ENCODE results near the gene KAT6B.
"Not testable (repeated sequence)": the region's sequence is repeated elsewhere in the genome, so short reads cannot be mapped to it uniquely, and the experiment has no call there.

The KAT6B gene

GRCh38 chr10:75049316-75050148 lies 223.1 kb downstream of the KAT6B start:
- DNase-seq: no peak

GRCh38 chr10:75050149-75050919 lies 223.9 kb downstream of the KAT6B start:
- no peak for DNase-seq

GRCh38 chr10:75051308-75051707 lies 224.9 kb downstream of the KAT6B start:
- no peak for DNase-seq

GRCh38 chr10:75055896-75056406 lies 229.6 kb downstream of the KAT6B start:
- not testable (repeated sequence) for DNase-seq

GRCh38 chr10:75057680-75058079 lies 231.3 kb downstream of the KAT6B start:
- DNase-seq: no peak

GRCh38 chr10:75058161-75058560 lies 231.8 kb downstream of the KAT6B start:
- no peak for DNase-seq

- DNase-seq: no peak
Observed at GRCh38 chr10:75061709-75062505, 235.5 kb downstream of the KAT6B start.

- DNase-seq: no peak
Observed at GRCh38 chr10:75062506-75063299, 236.3 kb downstream of the KAT6B start.

GRCh38 chr10:75063461-75064230 lies 237.2 kb downstream of the KAT6B start:
- DNase-seq: no peak

GRCh38 chr10:75065076-75065475 lies 238.7 kb downstream of the KAT6B start:
- no peak for DNase-seq

GRCh38 chr10:75066271-75066670 lies 239.9 kb downstream of the KAT6B start:
- no peak for DNase-seq

GRCh38 chr10:75067272-75067671 lies 240.9 kb downstream of the KAT6B start:
- DNase-seq: no peak

- no peak for DNase-seq
Observed at GRCh38 chr10:75068523-75068922, 242.1 kb downstream of the KAT6B start.

GRCh38 chr10:75070476-75070875 lies 244.1 kb downstream of the KAT6B start:
- DNase-seq: no peak

- DNase-seq: no peak
Observed at GRCh38 chr10:75070961-75071428, 244.6 kb downstream of the KAT6B start.

GRCh38 chr10:75071756-75072155 lies 245.4 kb downstream of the KAT6B start:
- DNase-seq: no peak

GRCh38 chr10:75072727-75073126 lies 246.3 kb downstream of the KAT6B start:
- no peak for DNase-seq

GRCh38 chr10:75073442-75073841 lies 247.0 kb downstream of the KAT6B start:
- DNase-seq: no peak

GRCh38 chr10:75074711-75075445 lies 248.5 kb downstream of the KAT6B start:
- no peak for DNase-seq

- DNase-seq: no peak
Observed at GRCh38 chr10:75076348-75076747, 249.9 kb downstream of the KAT6B start.

All from stimulated activated CD4-positive, alpha-beta T cell treated with anti-CD3 and anti-CD28 coated beads, Interleukin-4, amount 100 ng/mL, for 24 hours (primary cell).